K562 (cell line): ENCODE results near the gene ADGRD1. TPM values are rescaled to one million over a fixed set of nuclear protein-coding genes. Genes with fewer than 3 reads are reported as not detected.
A peak's percentile ranks its signal among the peaks of the same experiment; 100 is the strongest.

ENCODE experiments used
- ATAC-seq: fragments of 200-7000 bp; cut with Tn5 transposase; 3 replicates; pipeline ENCODE4 v1.9.1; 2020; ENCODE audit warnings: moderate library complexity
- BruUV-seq: library from RNA; stranded (reverse); fragments of 400-500 nt; replicated peaks from 2 replicates; lab custom pipeline; 2021; lab: Mats Ljungman, UMichigan
- CTCF ChIA-PET: fragments of 300-600 bp; formaldehyde crosslinking; extraction: SDS; loops from one replicate; lab custom pipeline; 2021; ENCODE audit warnings: low intra/inter-chr PET ratio; lab: Yijun Ruan, JAX
- POLR2A ChIA-PET: fragments of 300-600, 350-650 bp; sonication (Branson Sonifier 250); formaldehyde crosslinking; extraction: SDS; loops from one replicate; lab custom pipeline; 2021; ENCODE audit warnings: antibody characterized with exemption, inconsistent platforms; lab: Yijun Ruan, JAX
- DNase-seq, 4 experiments: peaks; one replicate each; pipeline versions ENCODE4 v3.0.0 to v3.0.0-alpha.2; 2011 to 2018; ENCODE audit warnings: low spot score in 3 of 4, mixed read lengths in 3 of 4; ENCODE audit errors: extremely low read depth in 1 of 4
- FAIRE-seq: peaks from 2 replicates; lab custom pipeline; 2011; peaks lifted over from hg19 to GRCh38; lab: Jason Lieb, UNC
- H2AFZ ChIP-seq: 2 replicates; pipeline ENCODE4 v1.6.0; 2011; ENCODE audit warnings: low read depth, low read length, control low read depth, inconsistent platforms
- H3K27ac ChIP-seq: fragments of 200-600 bp; 3 replicates; pipeline ENCODE4 v1.8.0; 2011; ENCODE audit warnings: low read depth, mild to moderate bottlenecking, control low read depth, inconsistent platforms, low read length, moderate library complexity, mixed read lengths; ENCODE audit errors: extremely low read depth
- H3K27me3 ChIP-seq, 2 experiments: fragments of 300-600 bp in 1 of 2; 2 replicates in 1 of 2; 3 replicates in 1 of 2; pipeline versions ENCODE4 v1.6.0 to v1.8.0; 2011; ENCODE audit warnings: inconsistent platforms in 2 of 2, low read length in 2 of 2, mild to moderate bottlenecking in 1 of 2, mixed read lengths in 1 of 2, moderate library complexity in 1 of 2; ENCODE audit not compliant: control insufficient read depth in 2 of 2, insufficient read depth in 2 of 2
- H3K36me3 ChIP-seq: fragments of 300-600 bp; 3 replicates; pipeline ENCODE4 v1.8.0; 2011; ENCODE audit warnings: mild to moderate bottlenecking, low read length, inconsistent platforms; ENCODE audit not compliant: control insufficient read depth, insufficient read depth
- H3K4me1 ChIP-seq, 2 experiments: fragments of 200-600 bp in 1 of 2; replicated peaks in 1 of 2; 2 replicates in 1 of 2; 3 replicates in 1 of 2; pipeline versions ENCODE4 v1.5.1 to v1.8.0; 2011; ENCODE audit warnings: inconsistent platforms in 2 of 2, low read length in 2 of 2, mild to moderate bottlenecking in 1 of 2, mixed read lengths in 1 of 2, moderate library complexity in 1 of 2; ENCODE audit not compliant: control insufficient read depth in 2 of 2, insufficient read depth in 2 of 2
- H3K4me2 ChIP-seq: 2 replicates; pipeline ENCODE4 v1.6.1; 2011; ENCODE audit warnings: low read length, control low read depth, inconsistent platforms, mixed read lengths; ENCODE audit not compliant: insufficient read depth
- H3K4me3 ChIP-seq: fragments of 200-600 bp; sonication (generic), shearing (Covaris generic); 2 replicates; pipeline ENCODE4 v1.5.1; 2016; ENCODE audit warnings: control low read depth, inconsistent platforms
- H3K79me2 ChIP-seq: fragments of 200-600 bp; 3 replicates; pipeline ENCODE4 v1.8.0; 2011; ENCODE audit warnings: low read length, inconsistent platforms; ENCODE audit not compliant: control insufficient read depth, insufficient read depth
- H3K9ac ChIP-seq, 2 experiments: 2 replicates each; pipeline versions ENCODE4 v1.6.0 to v1.6.1; 2011; ENCODE audit warnings: low read depth in 2 of 2, low read length in 2 of 2, control low read depth in 1 of 2, inconsistent platforms in 1 of 2, mild to moderate bottlenecking in 1 of 2, mixed read lengths in 1 of 2; ENCODE audit not compliant: insufficient read depth in 1 of 2
- H3K9me1 ChIP-seq: one replicate; pipeline ENCODE4 v1.6.0; 2011; ENCODE audit warnings: inconsistent platforms, mild to moderate bottlenecking, low read length, moderate library complexity; ENCODE audit not compliant: control insufficient read depth, insufficient read depth
- H3K9me3 ChIP-seq: replicated peaks from 2 replicates; pipeline ENCODE4 v1.5.1; 2011; ENCODE audit warnings: low read depth, low read length, inconsistent platforms; ENCODE audit not compliant: control insufficient read depth, insufficient read depth
- H4K20me1 ChIP-seq: replicated peaks from 2 replicates; pipeline ENCODE4 v1.6.1; 2011; ENCODE audit warnings: low read length, inconsistent platforms, mixed read lengths; ENCODE audit not compliant: control insufficient read depth, insufficient read depth
- CBFA2T2 ChIP-seq: fragments of 450-650 bp; conservative IDR thresholded peaks from 2 replicates; pipeline ENCODE4 v1.6.1; 2017; ENCODE audit warnings: mild to moderate bottlenecking
- CBX3 ChIP-seq, 2 experiments: IDR thresholded peaks; 1 replicate in 1 of 2; 2 replicates in 1 of 2; pipeline ENCODE4 v1.6.1; 2012; ENCODE audit warnings: inconsistent platforms in 2 of 2, low read length in 2 of 2, borderline replicate concordance in 1 of 2, control low read depth in 1 of 2
- CBX5 ChIP-seq: IDR thresholded peaks from 2 replicates; pipeline ENCODE4 v1.6.1; 2014; ENCODE audit warnings: low read depth, borderline replicate concordance
- CC2D1A ChIP-seq: fragments of 450-650 bp; IDR thresholded peaks from 2 replicates; pipeline ENCODE4 v1.6.1; 2017; ENCODE audit warnings: mild to moderate bottlenecking
- EHMT2 ChIP-seq: fragments of 450-650 bp; IDR thresholded peaks from 2 replicates; pipeline ENCODE4 v1.6.1; 2018; ENCODE audit warnings: antibody characterized with exemption
- GTF2F1 ChIP-seq: IDR thresholded peaks from 2 replicates; pipeline ENCODE4 v1.6.1; 2011; ENCODE audit warnings: low read depth, low read length, improper control_type of control experiment
- KLF16 ChIP-seq: IDR thresholded peaks from 2 replicates; pipeline ENCODE4 v1.6.1; 2016; ENCODE audit warnings: antibody characterized with exemption
- LCOR ChIP-seq: sonication (generic); formaldehyde crosslinking; IDR thresholded peaks from 2 replicates; pipeline ENCODE4 v1.8.0; 2022; ENCODE audit warnings: mild to moderate bottlenecking, missing genetic modification reagents
- MEF2A ChIP-seq: IDR thresholded peaks from 2 replicates; pipeline ENCODE4 v1.6.1; 2011; ENCODE audit warnings: low read depth, mild to moderate bottlenecking, low read length, moderate library complexity; ENCODE audit not compliant: control insufficient read depth
- MEF2D ChIP-seq: conservative IDR thresholded peaks from 2 replicates; pipeline ENCODE4 v1.6.1; 2016; ENCODE audit warnings: low read depth, missing genetic modification characterization, missing compliant biosample characterization
- SRSF9 ChIP-seq: fragments of 200-400 bp; formaldehyde crosslinking; IDR thresholded peaks from 2 replicates; pipeline ENCODE4 v1.6.1; 2017; ENCODE audit warnings: low read depth, low read length, borderline replicate concordance
- TRIM24 ChIP-seq, 2 experiments: fragments of 450-650 bp; IDR thresholded peaks; 2 replicates each; pipeline ENCODE4 v1.6.1; 2016
- TRIM28 ChIP-seq: fragments of 450-650 bp; IDR thresholded peaks from 2 replicates; pipeline ENCODE4 v1.6.1; 2017
- ZNF12 ChIP-seq: sonication (generic); formaldehyde crosslinking; IDR thresholded peaks from 2 replicates; pipeline ENCODE4 v1.4.0; 2020; ENCODE audit warnings: mild to moderate bottlenecking, missing genetic modification reagents
- ZNF696 ChIP-seq: fragments of 250-450 bp; sonication (Bioruptor Pico); conservative IDR thresholded peaks from 2 replicates; pipeline ENCODE4 v1.4.0; 2020; ENCODE audit warnings: mild to moderate bottlenecking, moderate library complexity
- ZNF717 ChIP-seq: fragments of 250-450 bp; sonication (Bioruptor Pico); IDR thresholded peaks from 2 replicates; pipeline ENCODE4 v1.5.0; 2021
- ZNF766 ChIP-seq: fragments of 200-800 bp; sonication (Bioruptor generic); conservative IDR thresholded peaks from 2 replicates; pipeline ENCODE4 v1.6.1; 2016; ENCODE audit warnings: missing genetic modification characterization, missing compliant biosample characterization
- WGBS: fragments of 100-300 bp; shearing (Covaris generic); methylation state at CpG from one replicate; pipeline ENCODE4 v1.1.6; 2016; ENCODE audit warnings: low coverage, mixed read lengths; ENCODE audit not compliant: insufficient coverage; ENCODE audit errors: missing lambda C conversion rate; 5-methylcytosine and 5-hydroxymethylcytosine counted together
- in situ Hi-C: fragments of 300-500 bp; cut with MboI; formaldehyde crosslinking; loops from 4 replicates; pipeline ENCODE4 v1.15.0; 2018; ENCODE audit warnings: inconsistent platforms, mixed read lengths
- intact Hi-C: fragments of 100-400 bp; cut with micrococcal nuclease; formaldehyde crosslinking; loops from 2 replicates; pipeline ENCODE4 v1.14.2; 2022
- polyA plus RNA-seq, 8 experiments: library from polyadenylated mRNA; depleted of rRNA in 4 of 8; stranded (reverse) in 5 of 8; unstranded in 3 of 8; fragments of >200 nt; fragmentation: Nextera tagmentation in 2 of 8; fragmentation: Illumina TruSeq in 1 of 8; extraction: Ambion mirVana in 2 of 8; extraction: Trizol in 1 of 8; gene quantifications; 2 replicates each; pipeline versions ENCODE4 v1.2.1 to v1.2.3, GENCODE V29; 2011 to 2014; ENCODE audit warnings: inconsistent platforms in 1 of 8, missing spikeins in 1 of 8
- total RNA-seq, 7 experiments: library from RNA; depleted of rRNA in 6 of 7; stranded (reverse); fragments of >200 nt in 6 of 7; fragmentation: Illumina TruSeq in 2 of 7; extraction: Trizol in 2 of 7; gene quantifications; 2 replicates each; pipeline versions ENCODE4 v1.2.1 to v1.2.3, GENCODE V29; 2011 to 2021; ENCODE audit warnings: low replicate concordance in 1 of 7
- TF ChIP-seq, protein P1 (sequence below), 2 experiments: fragments of 450-650 bp; IDR thresholded peaks; 2 replicates each; pipeline ENCODE4 v1.6.1; 2016
- TF ChIP-seq, protein P2 (sequence below): sonication (generic); formaldehyde crosslinking; IDR thresholded peaks from 2 replicates; pipeline ENCODE4 v1.8.1; 2023; ENCODE audit warnings: mild to moderate bottlenecking, missing genetic modification reagents, moderate library complexity

ADGRD1 gene
- total and polyA plus RNA-seq, 9 of the 15 experiments (the other 6 are each of a cell fraction or from before 2014, with no cell fraction given): 1.7 to 11.7 (median 3.3) TPM

- no peak for FAIRE-seq
- 100% methylated on average over 1 of the region's 1 CpG for WGBS
- no peaks in the 10 kb centered on the region for H3K36me3 ChIP-seq
- ChIA-PET CTCF (no interaction called here), POLR2A (interaction anchor here (1.1 kb wide), 1 partner anchor 8 kb away, joined by 3 read pairs; no protein-coding TSS in a partner anchor)
- H3K9me3 ChIP-seq: 0 out of 2 replicates have a peak, but pooled peaks cover 2% of the 10 kb centered on the region
- H3K4me3 ChIP-seq: no peak overlapping the region
- ATAC-seq: no peak
- no peak overlapping the region for H2AFZ ChIP-seq
- H3K79me2 ChIP-seq: no peaks in the 10 kb centered on the region; the same call in 2 of the 3 replicates
- 0 out of 5 replicates have a peak, but pooled peaks cover 0 to 5% of the 10 kb centered on the region in 2 experiments for H3K27me3 ChIP-seq
- H3K4me1 ChIP-seq: peaks cover 11 to 32% of the 10 kb centered on the region in 2 experiments
- H3K4me2 ChIP-seq: no peak overlapping the region
- H4K20me1 ChIP-seq: no peaks in the 10 kb centered on the region
- DNase-seq: peak in 1 of 4 experiments; percentile 27
- intact Hi-C loops: loop anchor here (5.0 kb wide), 1 partner anchor 49 kb away; the partner anchor contains the start of gene ADGRD1
- no peaks in the 10 kb centered on the region for H3K9me1 ChIP-seq
- in situ Hi-C loops: no loop called here
- H3K27ac ChIP-seq: no peak overlapping the region
- H3K9ac ChIP-seq: no peak overlapping the region
- no TSS peak for BruUV-seq
- TF ChIP-seq KLF16: no peak
- no peak for TF ChIP-seq ZNF766 (CRISPR knock-in tag)
- TF ChIP-seq CBFA2T2: no peak
- TF ChIP-seq CBX3 (IDR thresholded peaks at IDR 0.05; ENCODE audit: borderline replicate concordance in 1 of 2, low read length in 2 of 2): peak in 1 of 2 experiments; percentile 56; a peak in 1 of 3 replicates
- TF ChIP-seq CC2D1A: no peak
- TF ChIP-seq ZNF696 (CRISPR knock-in tag): no peak
- no peak for TF ChIP-seq GTF2F1
- peak in 1 of 2 experiments; percentile 28; a peak in 1 of 4 replicates for TF ChIP-seq TRIM24 (IDR thresholded peaks at IDR 0.05)
- TF ChIP-seq EHMT2: no peak
- no peak for TF ChIP-seq LCOR (CRISPR knock-in tag)
- no peak for TF ChIP-seq SRSF9
- peak; percentile 99 for TF ChIP-seq ZNF12 (CRISPR knock-in tag)
- TF ChIP-seq, protein P1, sequence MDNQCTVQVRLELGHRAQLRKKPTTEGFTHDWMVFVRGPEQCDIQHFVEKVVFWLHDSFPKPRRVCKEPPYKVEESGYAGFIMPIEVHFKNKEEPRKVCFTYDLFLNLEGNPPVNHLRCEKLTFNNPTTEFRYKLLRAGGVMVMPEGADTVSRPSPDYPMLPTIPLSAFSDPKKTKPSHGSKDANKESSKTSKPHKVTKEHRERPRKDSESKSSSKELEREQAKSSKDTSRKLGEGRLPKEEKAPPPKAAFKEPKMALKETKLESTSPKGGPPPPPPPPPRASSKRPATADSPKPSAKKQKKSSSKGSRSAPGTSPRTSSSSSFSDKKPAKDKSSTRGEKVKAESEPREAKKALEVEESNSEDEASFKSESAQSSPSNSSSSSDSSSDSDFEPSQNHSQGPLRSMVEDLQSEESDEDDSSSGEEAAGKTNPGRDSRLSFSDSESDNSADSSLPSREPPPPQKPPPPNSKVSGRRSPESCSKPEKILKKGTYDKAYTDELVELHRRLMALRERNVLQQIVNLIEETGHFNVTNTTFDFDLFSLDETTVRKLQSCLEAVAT (IDR thresholded peaks at IDR 0.05): no peak
- peak; percentile 34; the same call in 1 of the 2 replicates for TF ChIP-seq TRIM28
- TF ChIP-seq CBX5: 0 out of 2 replicates have a peak, but pooled peaks have one; percentile 20
- TF ChIP-seq, protein P2, sequence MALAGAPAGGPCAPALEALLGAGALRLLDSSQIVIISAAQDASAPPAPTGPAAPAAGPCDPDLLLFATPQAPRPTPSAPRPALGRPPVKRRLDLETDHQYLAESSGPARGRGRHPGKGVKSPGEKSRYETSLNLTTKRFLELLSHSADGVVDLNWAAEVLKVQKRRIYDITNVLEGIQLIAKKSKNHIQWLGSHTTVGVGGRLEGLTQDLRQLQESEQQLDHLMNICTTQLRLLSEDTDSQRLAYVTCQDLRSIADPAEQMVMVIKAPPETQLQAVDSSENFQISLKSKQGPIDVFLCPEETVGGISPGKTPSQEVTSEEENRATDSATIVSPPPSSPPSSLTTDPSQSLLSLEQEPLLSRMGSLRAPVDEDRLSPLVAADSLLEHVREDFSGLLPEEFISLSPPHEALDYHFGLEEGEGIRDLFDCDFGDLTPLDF (CRISPR knock-in tag): no peak
- TF ChIP-seq MEF2A: no peak
- no peak for TF ChIP-seq ZNF717 (CRISPR knock-in tag)
- no peak for TF ChIP-seq MEF2D (tag)
Measured at GRCh38 chr12:131001493-131001892, 47.8 kb downstream of the ADGRD1 start.
